Esophagus squamous epithelium (tissue), 4 donors: ENCODE data around the gene KLHL29.

Experiments used
- CTCF ChIP-seq, 6 experiments: fragments of 450-650 bp in 4 of 6; fragments of 200-600 bp in 2 of 6; sonication (generic) in 2 of 6; IDR thresholded peaks; one replicate each; pipeline ENCODE4 v1.5.1; 2016 to 2019; ENCODE audit warnings: antibody characterized with exemption in 6 of 6, mild to moderate bottlenecking in 4 of 6, moderate library complexity in 4 of 6
- POLR2A ChIP-seq, 4 donors: fragments of 450-650 bp; IDR thresholded peaks; one replicate each; pipeline ENCODE4 v1.6.1; 2017; ENCODE audit warnings: antibody characterized with exemption in 4 of 4, mild to moderate bottlenecking in 4 of 4, moderate library complexity in 3 of 4

- no peak for TF ChIP-seq CTCF (IDR thresholded peaks at IDR 0.05)
- TF ChIP-seq POLR2A (IDR thresholded peaks at IDR 0.05), result no peak
These were observed 372.9 kb downstream of the KLHL29 start for GRCh38 chr2:23757686-23758433.
